Peyer's patch (tissue), 4 donors: ENCODE results near the gene COL28A1.

Experiments used
- CTCF ChIP-seq, 6 experiments: fragments of 450-650 bp in 4 of 6; fragments of 200-600 bp in 2 of 6; sonication (generic) in 1 of 6; IDR thresholded peaks; one replicate each; pipeline ENCODE4 v1.5.1; 2017 to 2019; ENCODE audit warnings: antibody characterized with exemption in 6 of 6, mild to moderate bottlenecking in 3 of 6, moderate library complexity in 1 of 6
- POLR2A ChIP-seq, 2 donors: fragments of 450-650 bp; IDR thresholded peaks; one replicate each; pipeline ENCODE4 v1.5.1; 2017; ENCODE audit warnings: antibody characterized with exemption in 2 of 2, mild to moderate bottlenecking in 2 of 2, moderate library complexity in 2 of 2

- TF ChIP-seq CTCF (IDR thresholded peaks at IDR 0.05) (no peak), POLR2A (IDR thresholded peaks at IDR 0.05) (no peak)
These were observed 101.3 kb downstream of the COL28A1 start for GRCh38 chr7:7434329-7434728.
